Thoracic aorta (tissue), 2 donors: ENCODE data around the gene OR4D6. TPM values are rescaled to one million over a fixed set of nuclear protein-coding genes. Genes with fewer than 3 reads are reported as not detected.

Experiments
- ATAC-seq: fragments of 150-250 bp; one replicate; pipeline ENCODE4 v1.8.0; 2017; ENCODE audit warnings: low read depth; ENCODE audit not compliant: insufficient number of reproducible peaks, low FRiP score
- DNase-seq: peaks from one replicate; pipeline ENCODE4 v3.0.0-alpha.2; 2020; ENCODE audit warnings: low spot score
- H3K27ac ChIP-seq, 2 donors: fragments of 200-600 bp; sonication (generic); 1 replicate in 1 of 2; 2 replicates in 1 of 2; pipeline ENCODE4 v1.5.1; 2016; ENCODE audit warnings: mild to moderate bottlenecking in 2 of 2, moderate library complexity in 2 of 2
- H3K27me3 ChIP-seq: fragments of 200-600 bp; sonication (generic); replicated peaks from 2 replicates; pipeline ENCODE4 v1.6.0; 2016; ENCODE audit warnings: mild to moderate bottlenecking; ENCODE audit not compliant: insufficient read depth
- H3K36me3 ChIP-seq: fragments of 200-600 bp; sonication (generic); one replicate; pipeline ENCODE4 v1.5.1; 2016
- H3K4me1 ChIP-seq, 2 donors: fragments of 200-600 bp; sonication (generic); 1 replicate in 1 of 2; 2 replicates in 1 of 2; pipeline versions ENCODE4 v1.5.1 to v1.6.0; 2016; ENCODE audit warnings: low read depth in 2 of 2, mild to moderate bottlenecking in 1 of 2; ENCODE audit not compliant: control insufficient read depth in 1 of 2
- H3K4me3 ChIP-seq: fragments of 200-600 bp; sonication (generic); 2 replicates; pipeline ENCODE4 v1.5.1; 2016; ENCODE audit warnings: mild to moderate bottlenecking
- H3K9me3 ChIP-seq: fragments of 200-600 bp; sonication (generic); 2 replicates; pipeline ENCODE4 v1.5.1; 2016
- CTCF ChIP-seq: fragments of 200-600 bp; sonication (generic); IDR thresholded peaks from one replicate; pipeline ENCODE4 v1.5.1; 2019; ENCODE audit warnings: antibody characterized with exemption
- total RNA-seq, 2 donors: library from RNA; depleted of rRNA; stranded (reverse); fragments of >200 nt; gene quantifications; one replicate each; pipeline versions ENCODE4 v1.1.0 to v1.2.3, GENCODE V29; 2016

OR4D6 gene
- total RNA-seq, 2 donors from 2014 or later: not detected

DNA sequence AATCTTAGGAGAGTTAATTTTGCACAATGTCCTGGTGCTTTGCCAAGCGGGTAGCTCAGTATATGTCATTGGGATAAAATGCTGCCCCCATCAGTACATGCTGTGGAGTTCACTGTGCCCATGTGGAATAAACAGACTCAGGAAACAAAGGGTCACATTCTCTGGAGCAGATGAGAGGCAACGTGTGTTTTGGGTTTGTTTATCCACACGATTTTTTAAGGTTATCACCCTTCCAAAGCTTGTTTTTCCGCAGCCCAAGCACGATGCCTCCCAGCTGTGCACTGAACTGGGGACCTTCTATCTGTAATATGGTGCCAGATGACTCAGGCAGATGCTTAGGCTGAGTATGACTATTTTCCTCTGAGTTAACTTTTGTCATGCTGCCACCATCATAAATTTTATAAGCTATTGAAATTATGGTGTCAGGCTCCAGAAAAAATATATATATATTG lies 6.5 kb downstream of the OR4D6 start:
- ATAC-seq: no peak
- no peak for DNase-seq
- no peak overlapping the region for H3K4me3 ChIP-seq

GRCh38 chr11:59473015-59473414 lies 16.3 kb downstream of the OR4D6 start, which contains the start of gene OR4D10:
Gene OR4D10, plus strand, starts transcription at chr11:59473315. Its CDS starts 4,115 bp downstream, at chr11:59477430.
- DNase-seq (no peak), ATAC-seq (no peak)
- Histone ChIP-seq H3K36me3 (no peaks in the 10 kb centered on the region), H3K4me1 (no peaks in the 10 kb centered on the region), H3K27me3 (no peaks in the 10 kb centered on the region), H3K9me3 (no peaks in the 10 kb centered on the region), H3K27ac (no peak within 1 kb of the TSS), H3K4me3 (no peak within 1 kb of the TSS)
- no peak for TF ChIP-seq CTCF

More for the DNA sequence above, 6.5 kb downstream of the OR4D6 start:
- H3K27me3 ChIP-seq: no peaks in the 10 kb centered on the region
- no peaks in the 10 kb centered on the region for H3K4me1 ChIP-seq
- no peak overlapping the region for H3K27ac ChIP-seq
- H3K9me3 ChIP-seq: no peaks in the 10 kb centered on the region
- no peak for TF ChIP-seq CTCF
- no peaks in the 10 kb centered on the region for H3K36me3 ChIP-seq

GRCh38 chr11:59475176-59475575 lies 18.4 kb downstream of the OR4D6 start:
- Histone ChIP-seq H3K27ac (no peak overlapping the region), H3K36me3 (no peaks in the 10 kb centered on the region), H3K9me3 (no peaks in the 10 kb centered on the region), H3K27me3 (no peaks in the 10 kb centered on the region), H3K4me3 (no peak overlapping the region), H3K4me1 (no peaks in the 10 kb centered on the region)
- no peak for DNase-seq
- ATAC-seq: no peak
- no peak for TF ChIP-seq CTCF

GRCh38 chr11:59479906-59480305 lies 23.1 kb downstream of the OR4D6 start:
- Histone ChIP-seq H3K4me1 (no peaks in the 10 kb centered on the region), H3K27me3 (no peaks in the 10 kb centered on the region), H3K9me3 (no peaks in the 10 kb centered on the region), H3K4me3 (no peak overlapping the region), H3K27ac (no peak overlapping the region), H3K36me3 (no peaks in the 10 kb centered on the region)
- DNase-seq (no peak), ATAC-seq (no peak)
- no peak for TF ChIP-seq CTCF

GRCh38 chr11:59480359-59480758 lies 23.6 kb downstream of the OR4D6 start:
- TF ChIP-seq CTCF: no peak
- Histone ChIP-seq H3K4me3 (no peak overlapping the region), H3K27ac (no peak overlapping the region), H3K9me3 (no peaks in the 10 kb centered on the region), H3K36me3 (no peaks in the 10 kb centered on the region), H3K27me3 (no peaks in the 10 kb centered on the region), H3K4me1 (no peaks in the 10 kb centered on the region)
- no peak for ATAC-seq
- DNase-seq: no peak
